Measurements from ENCODE around the gene PPP5C.

The PPP5C gene

DNA sequence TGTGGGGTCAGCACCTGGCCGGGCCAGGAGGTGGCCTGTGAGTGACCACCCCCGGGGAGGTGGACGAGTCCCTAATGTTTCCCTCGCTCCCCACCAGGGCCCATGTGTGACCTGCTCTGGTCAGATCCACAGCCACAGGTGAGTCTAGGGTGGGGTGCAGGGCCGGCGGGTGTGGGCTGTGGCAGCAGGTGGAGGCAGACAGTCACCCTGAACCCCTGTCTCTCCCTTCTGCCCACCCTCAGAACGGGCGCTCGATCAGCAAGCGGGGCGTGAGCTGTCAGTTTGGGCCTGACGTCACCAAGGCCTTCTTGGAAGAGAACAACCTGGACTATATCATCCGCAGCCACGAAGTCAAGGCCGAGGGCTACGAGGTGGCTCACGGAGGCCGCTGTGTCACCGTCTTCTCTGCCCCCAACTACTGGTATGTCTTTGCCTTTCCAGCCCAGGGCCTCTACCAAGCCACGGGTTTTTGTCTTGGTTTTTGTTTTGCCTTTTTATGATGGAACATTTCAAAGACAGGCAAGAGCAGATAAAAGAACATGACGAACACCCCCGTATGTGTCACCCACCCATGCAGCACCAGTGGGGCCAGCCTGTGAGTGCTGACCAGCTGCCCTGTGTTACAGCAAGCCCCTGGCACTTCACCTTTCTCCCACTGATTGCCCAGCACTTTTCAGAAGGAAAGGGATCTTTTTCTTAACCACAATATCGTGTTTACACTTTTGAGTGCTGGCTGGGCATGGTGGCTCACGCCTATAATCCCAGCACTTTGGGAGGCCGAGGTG, 41.6 kb downstream of the PPP5C start:
- H3K4me1 ChIP-seq, result peaks cover 0 to 28% (median 22%) of the 10 kb centered on the region in 4 donors
- no peak overlapping the region for H3K27ac ChIP-seq
- H3K9me3 ChIP-seq, result no peaks in the 10 kb centered on the region
- intact Hi-C loops (cut with DNase I; ENCODE audit: low total_unique reads), result no loop called here
- H3K27me3 ChIP-seq, result no peaks in the 10 kb centered on the region
- TF ChIP-seq, protein P1, sequence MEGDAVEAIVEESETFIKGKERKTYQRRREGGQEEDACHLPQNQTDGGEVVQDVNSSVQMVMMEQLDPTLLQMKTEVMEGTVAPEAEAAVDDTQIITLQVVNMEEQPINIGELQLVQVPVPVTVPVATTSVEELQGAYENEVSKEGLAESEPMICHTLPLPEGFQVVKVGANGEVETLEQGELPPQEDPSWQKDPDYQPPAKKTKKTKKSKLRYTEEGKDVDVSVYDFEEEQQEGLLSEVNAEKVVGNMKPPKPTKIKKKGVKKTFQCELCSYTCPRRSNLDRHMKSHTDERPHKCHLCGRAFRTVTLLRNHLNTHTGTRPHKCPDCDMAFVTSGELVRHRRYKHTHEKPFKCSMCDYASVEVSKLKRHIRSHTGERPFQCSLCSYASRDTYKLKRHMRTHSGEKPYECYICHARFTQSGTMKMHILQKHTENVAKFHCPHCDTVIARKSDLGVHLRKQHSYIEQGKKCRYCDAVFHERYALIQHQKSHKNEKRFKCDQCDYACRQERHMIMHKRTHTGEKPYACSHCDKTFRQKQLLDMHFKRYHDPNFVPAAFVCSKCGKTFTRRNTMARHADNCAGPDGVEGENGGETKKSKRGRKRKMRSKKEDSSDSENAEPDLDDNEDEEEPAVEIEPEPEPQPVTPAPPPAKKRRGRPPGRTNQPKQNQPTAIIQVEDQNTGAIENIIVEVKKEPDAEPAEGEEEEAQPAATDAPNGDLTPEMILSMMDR (IDR thresholded peaks at IDR 0.05), result no peak
- no peak overlapping the region for H3K4me3 ChIP-seq
- peaks cover 41 to 82% (median 79%) of the 10 kb centered on the region in 3 donors for H3K36me3 ChIP-seq
- peak in 1 of 2 donors; percentile 16 for DNase-seq

DNA sequence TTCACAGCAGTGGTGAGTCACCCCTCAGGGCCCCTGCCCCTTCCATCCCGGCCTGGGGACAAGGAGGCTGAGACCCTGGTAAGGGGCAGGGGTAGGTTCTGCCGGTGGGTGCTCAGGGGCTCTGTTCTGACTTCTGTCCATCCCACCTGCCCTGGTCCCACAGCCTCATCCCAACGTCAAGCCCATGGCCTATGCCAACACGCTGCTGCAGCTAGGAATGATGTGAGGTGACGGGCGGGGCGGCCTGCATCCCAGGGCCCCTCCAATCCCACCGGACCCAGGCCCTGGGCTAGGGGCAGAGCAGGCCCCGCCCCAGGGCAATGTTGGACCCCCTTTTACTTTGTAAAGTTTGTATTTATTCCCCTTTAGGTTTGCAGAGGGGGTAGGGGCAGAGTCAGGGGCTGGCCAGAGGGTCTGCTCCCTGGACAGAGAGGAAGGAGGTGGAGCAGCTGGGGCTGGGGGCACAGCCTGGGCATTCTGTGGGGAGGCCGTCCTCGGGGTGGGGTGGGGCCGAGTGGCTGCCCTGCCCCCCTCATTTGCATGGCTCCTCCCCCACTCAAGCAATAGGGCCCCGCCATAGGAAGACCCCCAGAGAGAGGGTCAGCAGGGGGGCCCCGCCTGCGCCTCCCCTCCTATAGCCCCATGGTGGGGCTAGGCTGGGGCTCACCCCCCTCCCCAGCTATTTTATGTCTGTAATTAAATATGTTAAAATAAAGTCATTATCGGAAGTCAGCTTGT, 43.4 kb downstream of the PPP5C start:
- intact Hi-C loops (cut with DNase I; ENCODE audit: low total_unique reads), result loop anchor here (5.0 kb wide), 1 partner anchor 108 kb away; no protein-coding TSS in a partner anchor
- peak overlapping the region; percentile 55 to 70 for H3K27ac ChIP-seq

DNA sequence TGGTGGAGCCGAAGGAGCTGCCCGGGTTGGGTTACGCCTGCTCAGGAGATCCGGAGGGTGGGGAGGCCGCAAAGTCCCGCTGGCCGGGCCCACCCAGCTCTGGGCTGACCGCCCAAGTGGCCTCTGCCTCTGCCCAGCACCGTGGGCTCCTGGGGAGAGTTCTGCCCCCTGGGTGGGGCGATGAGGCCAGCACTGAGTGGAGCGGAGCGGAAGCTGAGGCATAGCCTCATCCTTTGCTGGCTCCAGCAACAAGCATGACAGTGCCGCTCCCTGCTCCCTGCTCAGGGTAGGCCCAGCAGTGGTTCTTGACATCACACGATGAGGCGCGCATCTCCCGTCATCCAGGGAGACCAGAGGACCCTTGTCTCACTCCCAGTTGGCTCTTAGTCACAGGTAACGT, 44.0 kb downstream of the PPP5C start:
- Histone ChIP-seq H3K4me1 (peaks cover 0 to 39% (median 23%) of the 10 kb centered on the region in 4 donors), H3K27me3 (no peaks in the 10 kb centered on the region), H3K36me3 (peaks cover 41 to 67% (median 59%) of the 10 kb centered on the region in 3 donors), H3K4me3 (no peak overlapping the region), H3K9me3 (no peaks in the 10 kb centered on the region), H3K27ac (peak overlapping the region; percentile 55 to 70)
- intact Hi-C loops (cut with DNase I; ENCODE audit: low total_unique reads), result loop anchor here (5.0 kb wide), 1 partner anchor 109 kb away; no protein-coding TSS in a partner anchor
- peak in 1 of 2 donors; percentile 67 for DNase-seq
- TF ChIP-seq, protein P1 (IDR thresholded peaks at IDR 0.05), result no peak

More for the DNA sequence above, 43.4 kb downstream of the PPP5C start:
- peaks cover 0 to 38% (median 23%) of the 10 kb centered on the region in 4 donors for H3K4me1 ChIP-seq
- no peak overlapping the region for H3K4me3 ChIP-seq
- peaks cover 41 to 67% (median 61%) of the 10 kb centered on the region in 3 donors for H3K36me3 ChIP-seq
- DNase-seq, result peak in 1 of 2 donors; percentile 60
- H3K27me3 ChIP-seq, result no peaks in the 10 kb centered on the region
- H3K9me3 ChIP-seq, result no peaks in the 10 kb centered on the region
- TF ChIP-seq, protein P1 (IDR thresholded peaks at IDR 0.05), result no peak

DNA sequence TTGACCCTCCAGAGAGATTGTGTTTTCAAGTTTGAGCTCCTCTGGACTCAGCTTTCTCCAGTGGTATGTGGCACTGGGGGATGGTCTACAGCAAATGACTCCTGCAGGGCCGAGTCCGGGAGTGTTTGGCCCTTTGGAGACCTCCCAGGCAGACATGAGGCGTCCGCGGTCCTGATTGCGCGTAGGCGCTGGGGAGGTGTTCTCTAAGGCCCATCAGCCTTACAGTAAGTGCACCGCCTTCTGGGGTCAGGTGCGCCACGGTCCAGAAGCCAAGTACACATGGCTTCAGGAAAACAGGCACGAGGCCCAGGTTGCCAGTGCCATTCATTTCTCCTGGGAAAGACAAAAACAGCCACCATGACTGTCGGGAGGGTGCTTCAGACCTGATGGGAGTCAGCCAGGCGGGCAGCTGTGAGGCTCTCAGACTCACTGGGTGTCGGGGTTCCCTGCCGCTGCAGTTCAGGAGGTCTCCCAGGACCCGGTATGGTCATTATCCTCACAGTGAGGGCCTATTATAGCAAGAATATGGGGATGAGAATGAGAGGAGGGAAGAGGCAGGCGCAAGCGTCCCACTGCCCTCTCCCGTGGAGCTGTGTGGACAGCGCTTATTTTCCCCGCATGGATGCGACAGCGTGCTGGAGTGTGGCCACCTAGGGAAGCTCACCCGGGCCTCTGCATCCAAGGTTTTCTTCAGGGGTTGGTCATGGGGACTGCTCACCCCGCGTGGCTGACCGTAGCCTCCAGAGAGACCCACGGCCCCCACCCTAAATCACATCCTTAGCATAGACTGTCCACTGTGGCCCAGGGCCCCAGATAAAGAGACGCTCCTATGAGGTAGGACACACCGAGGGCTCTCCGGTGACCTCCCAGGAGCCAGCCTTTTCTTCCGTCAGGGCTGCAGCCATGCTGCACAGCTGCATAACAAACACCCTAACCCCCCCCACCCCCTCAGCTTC, 44.7 kb downstream of the PPP5C start:
- no peaks in the 10 kb centered on the region for H3K9me3 ChIP-seq
- H3K4me3 ChIP-seq, result no peak overlapping the region
- H3K4me1 ChIP-seq, result peaks cover 0 to 39% (median 23%) of the 10 kb centered on the region in 4 donors
- TF ChIP-seq, protein P1 (IDR thresholded peaks at IDR 0.05), result no peak
- peak overlapping the region; percentile 55 to 70 for H3K27ac ChIP-seq
- H3K36me3 ChIP-seq, result peaks cover 41 to 60% (median 52%) of the 10 kb centered on the region in 3 donors
- no peaks in the 10 kb centered on the region for H3K27me3 ChIP-seq
- DNase-seq, result peak in 1 of 2 donors; percentile 61
- intact Hi-C loops (cut with DNase I; ENCODE audit: low total_unique reads), result loop anchor here (5.0 kb wide), 1 partner anchor 109 kb away; no protein-coding TSS in a partner anchor
